SK-N-SH (cell line): ENCODE data around the gene PMVK.

ENCODE experiments used
- CHD2 ChIP-seq: fragments of 150-350 bp; IDR thresholded peaks from 2 replicates; pipeline ENCODE4 v1.6.1; 2018; ENCODE audit warnings: low read length; ENCODE audit not compliant: partially characterized antibody
- CTCF ChIP-seq: fragments of 200-600 bp; sonication (generic); IDR thresholded peaks from 2 replicates; pipeline ENCODE4 v1.6.1; 2017; ENCODE audit warnings: antibody characterized with exemption, mild to moderate bottlenecking, moderate library complexity
- FOXM1 ChIP-seq: IDR thresholded peaks from 2 replicates; pipeline ENCODE4 v1.4.0; 2012; ENCODE audit warnings: low read depth, mild to moderate bottlenecking
- GATA2 ChIP-seq: sonication (generic); formaldehyde crosslinking; IDR thresholded peaks from 2 replicates; pipeline ENCODE4 v1.5.0; 2020; ENCODE audit warnings: mild to moderate bottlenecking, missing genetic modification reagents
- NRF1 ChIP-seq: IDR thresholded peaks from 2 replicates; pipeline ENCODE4 v1.6.1; 2012; ENCODE audit warnings: low read depth, mild to moderate bottlenecking, low read length
- POLR2AphosphoS5 ChIP-seq: IDR thresholded peaks from 2 replicates; pipeline ENCODE4 v1.6.1; 2012; ENCODE audit warnings: low read depth, low read length
- REST ChIP-seq: IDR thresholded peaks from 2 replicates; pipeline ENCODE4 v1.6.1; 2012; ENCODE audit warnings: mild to moderate bottlenecking, low read depth, low read length, moderate library complexity
- RFX5 ChIP-seq: IDR thresholded peaks from 2 replicates; pipeline ENCODE4 v1.6.1; 2012; ENCODE audit warnings: mild to moderate bottlenecking, improper control_type of control experiment, low read length
- RXRA ChIP-seq: IDR thresholded peaks from 2 replicates; pipeline ENCODE4 v1.4.0; 2012; ENCODE audit warnings: low read depth, mild to moderate bottlenecking, borderline replicate concordance
- SIN3A ChIP-seq: IDR thresholded peaks from 2 replicates; pipeline ENCODE4 v1.6.1; 2012; ENCODE audit warnings: low read depth, mild to moderate bottlenecking, low read length, moderate library complexity, borderline replicate concordance
- TCF12 ChIP-seq: IDR thresholded peaks from 2 replicates; pipeline ENCODE4 v1.4.0; 2012
- USF2 ChIP-seq: fragments of 150-350 bp; IDR thresholded peaks from 2 replicates; pipeline ENCODE4 v1.6.1; 2017; ENCODE audit warnings: antibody characterized with exemption, low read length, low read depth, borderline replicate concordance

- TF ChIP-seq NRF1: no peak
- no peak for TF ChIP-seq REST
- no peak for TF ChIP-seq CTCF
- TF ChIP-seq SIN3A: no peak
- TF ChIP-seq CHD2: no peak
- no peak for TF ChIP-seq TCF12
- TF ChIP-seq USF2: no peak
- no peak for TF ChIP-seq RFX5
- no peak for TF ChIP-seq GATA2
- TF ChIP-seq RXRA: no peak
- no peak for TF ChIP-seq POLR2AphosphoS5
- TF ChIP-seq FOXM1: no peak
Observed at GRCh38 chr1:154967331-154967950, 30.9 kb upstream of the PMVK start.
